WTC11 (cell line): ENCODE results near the gene TAF5L.

Source experiments
- ZBTB21 ChIP-seq: sonication (generic); formaldehyde crosslinking; IDR thresholded peaks from 2 replicates; pipeline ENCODE4 v1.8.1; 2023; ENCODE audit warnings: mild to moderate bottlenecking, missing genetic modification reagents, borderline replicate concordance
- ZNF219 ChIP-seq: sonication (generic); formaldehyde crosslinking; IDR thresholded peaks from 2 replicates; pipeline ENCODE4 v1.8.0; 2023; ENCODE audit warnings: missing genetic modification reagents, mild to moderate bottlenecking, borderline replicate concordance
- TF ChIP-seq, protein P1 (sequence below): fragments of 200-600 bp; IDR thresholded peaks from 2 replicates; pipeline ENCODE4 v1.8.0; 2022; ENCODE audit warnings: antibody characterized with exemption

DNA sequence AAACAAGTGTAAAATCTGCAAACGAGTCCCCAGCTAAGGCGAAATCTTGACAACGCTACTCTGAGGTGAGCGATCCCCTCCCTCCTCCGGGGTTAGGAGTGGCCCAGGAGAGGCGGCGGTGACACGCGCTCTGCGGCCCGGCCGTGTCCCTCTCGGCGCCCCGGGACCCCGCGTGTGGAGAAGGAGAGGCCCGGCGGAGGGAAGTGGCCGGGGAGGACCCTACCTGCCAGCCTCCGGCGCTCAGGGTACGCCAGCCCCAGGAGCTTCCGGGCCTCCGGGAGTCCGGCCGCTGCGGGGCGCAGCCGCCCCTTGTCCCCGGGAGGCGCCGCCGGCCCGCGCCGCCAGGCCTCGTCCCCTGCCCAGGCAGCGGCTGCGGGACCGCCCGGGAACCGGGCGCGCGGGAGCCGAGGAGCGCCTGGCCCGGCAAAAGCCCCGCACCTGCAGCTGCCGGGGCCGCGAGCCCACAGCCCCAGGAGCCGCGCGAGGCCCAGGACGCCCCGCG lies 68.0 kb downstream of the TAF5L start:
- TF ChIP-seq, protein P1, sequence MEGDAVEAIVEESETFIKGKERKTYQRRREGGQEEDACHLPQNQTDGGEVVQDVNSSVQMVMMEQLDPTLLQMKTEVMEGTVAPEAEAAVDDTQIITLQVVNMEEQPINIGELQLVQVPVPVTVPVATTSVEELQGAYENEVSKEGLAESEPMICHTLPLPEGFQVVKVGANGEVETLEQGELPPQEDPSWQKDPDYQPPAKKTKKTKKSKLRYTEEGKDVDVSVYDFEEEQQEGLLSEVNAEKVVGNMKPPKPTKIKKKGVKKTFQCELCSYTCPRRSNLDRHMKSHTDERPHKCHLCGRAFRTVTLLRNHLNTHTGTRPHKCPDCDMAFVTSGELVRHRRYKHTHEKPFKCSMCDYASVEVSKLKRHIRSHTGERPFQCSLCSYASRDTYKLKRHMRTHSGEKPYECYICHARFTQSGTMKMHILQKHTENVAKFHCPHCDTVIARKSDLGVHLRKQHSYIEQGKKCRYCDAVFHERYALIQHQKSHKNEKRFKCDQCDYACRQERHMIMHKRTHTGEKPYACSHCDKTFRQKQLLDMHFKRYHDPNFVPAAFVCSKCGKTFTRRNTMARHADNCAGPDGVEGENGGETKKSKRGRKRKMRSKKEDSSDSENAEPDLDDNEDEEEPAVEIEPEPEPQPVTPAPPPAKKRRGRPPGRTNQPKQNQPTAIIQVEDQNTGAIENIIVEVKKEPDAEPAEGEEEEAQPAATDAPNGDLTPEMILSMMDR, result no peak
- TF ChIP-seq ZNF219 (CRISPR knock-in tag), result no peak
- no peak for TF ChIP-seq ZBTB21 (CRISPR knock-in tag)
